ENCODE results near the gene PEAK3. TPM values are rescaled to one million over a fixed set of nuclear protein-coding genes. Genes with fewer than 3 reads are reported as not detected.

PEAK3 gene
- total RNA-seq, 1 donor from 2014 or later, result not detected

DNA sequence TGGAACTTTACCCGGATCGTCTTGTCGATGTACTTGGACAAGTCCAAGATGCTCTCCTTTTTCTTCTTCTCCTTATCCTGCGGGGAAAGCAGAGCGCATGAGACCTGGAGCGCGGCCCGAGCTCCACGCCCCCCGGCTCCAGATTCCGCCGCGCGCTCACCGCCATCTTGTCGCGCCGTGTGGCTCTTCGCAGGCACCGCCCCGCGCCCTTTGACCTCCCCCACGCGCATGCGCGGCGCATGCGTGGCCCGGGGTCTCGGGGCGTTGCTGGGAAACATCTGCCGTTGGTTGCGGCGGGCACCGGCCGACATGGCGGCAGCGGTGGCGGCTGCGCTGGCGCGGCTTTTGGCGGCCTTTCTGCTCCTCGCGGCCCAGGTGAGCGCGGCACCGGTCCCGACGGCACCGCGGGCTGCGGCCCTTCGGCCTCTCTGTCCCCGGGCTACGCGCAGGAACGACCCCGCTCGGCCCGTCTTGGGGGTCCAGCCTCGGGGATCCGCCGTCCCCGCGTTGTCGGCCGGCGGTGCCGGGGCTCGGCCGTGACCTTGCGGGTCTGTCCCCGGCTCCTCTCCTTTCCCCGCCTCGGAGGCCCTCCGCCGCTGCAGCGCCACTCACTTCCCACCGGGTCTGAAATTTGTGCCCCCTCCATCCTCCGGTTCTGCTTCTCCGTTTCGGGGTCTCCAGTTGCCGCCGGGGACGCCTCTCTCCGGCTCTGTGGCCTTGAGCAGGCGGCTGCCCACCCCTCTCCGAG lies 46.6 kb upstream of the PEAK3 start, which contains the start of the genes LSM7 and SPPL2B:
TSS of gene LSM7 (minus strand) at position 186 of the 748 bp plus-strand sequence. CDS start at position 166, 20 bp downstream.
TSS of gene SPPL2B (plus strand) at position 284 of the 748 bp plus-strand sequence. CDS start at position 310, 26 bp downstream.
- Histone ChIP-seq H3K36me3 (ENCODE audit: control insufficient read depth, insufficient read depth, low read length) (peaks cover 11% of the 10 kb centered on the region), H3K27me3 (ENCODE audit: control insufficient read depth, insufficient read depth, low read length) (no peaks in the 10 kb centered on the region), H3K4me3 (ENCODE audit: low read depth, low read length) (peak within 1 kb of the TSS; percentile 88)
- no peak for FAIRE-seq
- peak; percentile 67 for DNase-seq (ENCODE audit: low read depth)
- TF ChIP-seq, protein P1, sequence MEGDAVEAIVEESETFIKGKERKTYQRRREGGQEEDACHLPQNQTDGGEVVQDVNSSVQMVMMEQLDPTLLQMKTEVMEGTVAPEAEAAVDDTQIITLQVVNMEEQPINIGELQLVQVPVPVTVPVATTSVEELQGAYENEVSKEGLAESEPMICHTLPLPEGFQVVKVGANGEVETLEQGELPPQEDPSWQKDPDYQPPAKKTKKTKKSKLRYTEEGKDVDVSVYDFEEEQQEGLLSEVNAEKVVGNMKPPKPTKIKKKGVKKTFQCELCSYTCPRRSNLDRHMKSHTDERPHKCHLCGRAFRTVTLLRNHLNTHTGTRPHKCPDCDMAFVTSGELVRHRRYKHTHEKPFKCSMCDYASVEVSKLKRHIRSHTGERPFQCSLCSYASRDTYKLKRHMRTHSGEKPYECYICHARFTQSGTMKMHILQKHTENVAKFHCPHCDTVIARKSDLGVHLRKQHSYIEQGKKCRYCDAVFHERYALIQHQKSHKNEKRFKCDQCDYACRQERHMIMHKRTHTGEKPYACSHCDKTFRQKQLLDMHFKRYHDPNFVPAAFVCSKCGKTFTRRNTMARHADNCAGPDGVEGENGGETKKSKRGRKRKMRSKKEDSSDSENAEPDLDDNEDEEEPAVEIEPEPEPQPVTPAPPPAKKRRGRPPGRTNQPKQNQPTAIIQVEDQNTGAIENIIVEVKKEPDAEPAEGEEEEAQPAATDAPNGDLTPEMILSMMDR (IDR thresholded peaks at IDR 0.05; ENCODE audit: insufficient read depth, low read length, severe bottlenecking), result no peak

DNA sequence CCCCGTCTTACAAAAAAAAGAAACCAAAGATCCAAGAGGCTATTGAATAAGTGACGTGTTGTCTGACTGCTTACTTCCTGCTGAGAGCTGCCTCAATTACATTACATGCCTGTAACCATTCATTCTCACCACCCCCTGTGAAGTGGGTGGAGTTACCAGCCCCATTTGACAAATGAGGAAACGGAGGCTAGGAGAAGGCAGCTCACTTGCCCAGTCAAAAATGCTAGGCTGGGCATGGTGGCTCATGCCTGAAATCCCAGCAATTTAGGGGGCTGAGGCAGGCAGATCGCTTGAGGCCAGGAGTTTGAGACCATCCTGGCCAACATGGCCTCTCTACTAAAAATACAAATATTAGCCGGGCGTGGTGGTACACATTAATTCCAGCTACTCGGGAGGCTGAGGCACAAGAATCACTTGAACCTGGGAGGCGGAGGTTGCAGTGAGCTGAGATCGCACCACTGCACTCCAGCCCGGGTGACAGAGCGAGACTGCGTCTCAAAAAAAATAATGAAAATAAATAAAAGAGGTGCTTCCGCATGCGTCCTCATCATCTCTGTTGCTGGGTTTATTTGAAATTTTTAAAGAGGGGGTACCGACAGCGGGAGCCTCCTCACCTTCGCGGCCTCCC lies 45.9 kb upstream of the PEAK3 start:
- DNase-seq (ENCODE audit: low read depth) (peak; percentile 95), FAIRE-seq (peak; percentile 40)
- Histone ChIP-seq H3K4me3 (ENCODE audit: low read depth, low read length) (peak overlapping the region; percentile 88), H3K27me3 (ENCODE audit: control insufficient read depth, insufficient read depth, low read length) (no peaks in the 10 kb centered on the region), H3K36me3 (ENCODE audit: control insufficient read depth, insufficient read depth, low read length) (peaks cover 13% of the 10 kb centered on the region)
- TF ChIP-seq, protein P1 (IDR thresholded peaks at IDR 0.05; ENCODE audit: insufficient read depth, low read length, severe bottlenecking), result no peak

DNA sequence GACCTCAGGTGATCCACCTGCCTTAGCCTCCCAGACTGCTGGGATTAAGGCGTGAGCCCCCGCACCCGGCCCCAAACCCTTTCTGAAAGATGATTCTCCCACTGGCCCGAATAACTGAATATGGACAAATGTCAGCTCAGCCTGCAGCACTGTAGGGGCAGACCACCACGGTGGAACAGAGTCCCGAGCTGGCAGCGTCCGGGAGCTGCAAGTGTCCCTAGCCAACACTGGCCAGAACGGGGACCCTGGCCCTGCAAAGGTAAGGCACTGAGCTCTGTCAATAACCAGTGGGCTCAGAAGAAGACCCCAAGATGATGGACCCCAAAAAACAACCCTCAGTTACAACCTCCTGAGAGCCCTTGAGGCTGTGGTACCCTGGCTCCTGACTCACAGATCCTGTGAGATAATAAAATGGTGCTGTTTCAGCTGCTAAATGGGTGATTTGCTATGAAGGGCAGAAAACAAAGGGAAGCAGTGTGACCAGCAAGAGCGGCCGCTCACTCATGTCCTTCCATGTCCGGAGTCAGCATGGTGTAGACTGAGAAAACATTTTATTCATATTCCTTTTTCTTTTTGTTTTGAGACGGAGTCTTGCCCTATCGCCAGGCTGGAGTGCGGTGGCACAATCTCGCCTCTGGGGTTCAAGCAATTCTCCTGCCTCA lies 44.9 kb upstream of the PEAK3 start:
- H3K36me3 ChIP-seq (ENCODE audit: control insufficient read depth, insufficient read depth, low read length), result peaks cover 15% of the 10 kb centered on the region
- TF ChIP-seq, protein P1 (IDR thresholded peaks at IDR 0.05; ENCODE audit: insufficient read depth, low read length, severe bottlenecking), result no peak
- no peak for DNase-seq (ENCODE audit: low read depth)
- FAIRE-seq, result no peak
- no peaks in the 10 kb centered on the region for H3K27me3 ChIP-seq (ENCODE audit: control insufficient read depth, insufficient read depth, low read length)
- no peak overlapping the region for H3K4me3 ChIP-seq (ENCODE audit: low read depth, low read length)

DNA sequence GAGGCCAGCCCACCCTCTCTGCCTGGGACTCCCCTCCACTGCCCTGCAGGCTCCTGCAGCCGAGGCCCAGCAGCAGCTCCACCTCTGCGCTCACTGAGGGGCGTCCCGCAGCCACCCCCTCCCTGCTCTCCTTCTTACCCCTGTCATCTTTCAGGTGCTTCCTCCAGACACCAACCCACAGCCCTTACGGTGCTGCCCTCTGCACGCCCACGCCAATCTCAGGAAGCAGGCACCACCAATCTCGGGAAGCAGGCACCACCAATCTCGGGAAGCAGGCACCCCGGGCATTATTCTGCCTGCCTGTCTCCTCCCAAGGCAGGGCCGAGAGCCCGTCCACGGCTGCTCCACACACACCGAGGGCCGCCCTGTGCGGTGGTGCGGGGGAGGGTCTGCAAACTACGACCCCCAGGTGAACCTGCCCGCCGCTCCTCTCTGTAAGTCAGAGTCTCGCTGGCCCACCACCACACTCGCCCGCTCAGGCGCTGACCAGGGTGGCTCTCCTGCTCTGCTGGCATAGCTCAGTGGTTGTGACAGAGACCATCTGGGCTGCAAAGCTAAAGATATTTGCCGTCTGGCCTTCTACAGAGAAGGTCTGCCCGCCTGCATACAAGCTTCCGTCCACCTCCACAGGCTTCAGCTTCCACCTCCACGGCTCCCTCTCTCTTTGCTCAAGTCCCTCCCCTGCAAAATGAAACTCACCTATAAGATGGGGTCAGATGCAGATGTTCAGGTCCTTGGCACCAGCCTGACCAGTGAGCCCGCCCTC lies 43.5 kb upstream of the PEAK3 start:
- TF ChIP-seq, protein P1 (IDR thresholded peaks at IDR 0.05; ENCODE audit: insufficient read depth, low read length, severe bottlenecking), result no peak
- Histone ChIP-seq H3K4me3 (ENCODE audit: low read depth, low read length) (no peak overlapping the region), H3K27me3 (ENCODE audit: control insufficient read depth, insufficient read depth, low read length) (no peaks in the 10 kb centered on the region), H3K36me3 (ENCODE audit: control insufficient read depth, insufficient read depth, low read length) (peaks cover 15% of the 10 kb centered on the region)
- no peak for FAIRE-seq
- DNase-seq (ENCODE audit: low read depth), result no peak

DNA sequence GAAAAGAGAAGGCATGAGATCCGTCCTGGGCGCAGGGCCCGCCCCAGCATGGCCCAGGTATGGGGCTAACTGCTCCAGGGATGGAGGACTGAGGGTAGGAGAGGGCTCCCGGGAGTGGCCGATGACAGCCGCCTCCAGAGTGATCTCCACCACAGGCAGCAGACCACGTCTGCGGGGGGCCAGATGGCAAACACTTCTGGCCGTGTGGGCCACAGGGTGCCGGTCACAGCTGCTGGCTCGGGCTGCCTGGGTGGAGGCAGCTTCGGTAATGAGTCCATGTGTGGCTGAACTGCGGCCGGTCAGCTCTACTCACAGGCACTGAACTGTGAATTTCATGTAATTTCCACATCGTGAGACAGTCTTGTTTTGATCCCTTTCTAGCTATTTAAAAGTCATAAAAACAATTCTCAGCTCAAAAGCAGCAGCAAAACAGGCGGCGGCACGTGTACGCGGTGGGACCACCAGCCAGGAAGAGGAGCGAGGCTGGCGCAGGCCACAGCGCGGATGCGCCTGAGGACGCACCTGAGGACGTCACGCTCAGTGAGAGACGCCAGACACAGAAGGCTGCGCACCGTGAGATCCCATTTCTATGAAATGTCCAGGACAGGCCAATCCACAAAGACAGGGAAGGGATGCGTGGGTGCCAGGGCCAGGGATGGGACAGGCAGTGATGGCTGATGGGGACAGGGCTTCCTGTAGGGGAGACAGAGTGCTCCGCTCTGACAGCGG lies 42.4 kb upstream of the PEAK3 start:
- DNase-seq (ENCODE audit: low read depth), result no peak
- no peak overlapping the region for H3K4me3 ChIP-seq (ENCODE audit: low read depth, low read length)
- no peak for FAIRE-seq
- peaks cover 15% of the 10 kb centered on the region for H3K36me3 ChIP-seq (ENCODE audit: control insufficient read depth, insufficient read depth, low read length)
- TF ChIP-seq, protein P1 (IDR thresholded peaks at IDR 0.05; ENCODE audit: insufficient read depth, low read length, severe bottlenecking), result no peak
- H3K27me3 ChIP-seq (ENCODE audit: control insufficient read depth, insufficient read depth, low read length), result no peaks in the 10 kb centered on the region

Data from bronchial epithelial cell (primary cell).